Loucy (cell line): ENCODE results near the gene XPO4.

ENCODE experiments used
- H2AFZ ChIP-seq: fragments of 200-600 bp; sonication (generic); 2 replicates; pipeline ENCODE4 v1.6.0; 2016; ENCODE audit warnings: antibody characterized with exemption, mild to moderate bottlenecking, low read length, moderate library complexity
- H3F3A ChIP-seq: fragments of 200-600 bp; 2 replicates; pipeline ENCODE4 v1.6.0; 2016; ENCODE audit warnings: antibody characterized with exemption, low read depth, mild to moderate bottlenecking
- H3K27me3 ChIP-seq: fragments of 200-600 bp; sonication (generic); 2 replicates; pipeline ENCODE4 v1.6.1; 2014; ENCODE audit warnings: low read length, mild to moderate bottlenecking; ENCODE audit not compliant: insufficient read depth, poor library complexity, severe bottlenecking
- H3K36me3 ChIP-seq: fragments of 200-600 bp; sonication (generic); 2 replicates; pipeline ENCODE4 v1.6.1; 2016; ENCODE audit warnings: low read length; ENCODE audit not compliant: insufficient read depth
- H3K4me1 ChIP-seq: fragments of 200-600 bp; sonication (generic); 2 replicates; pipeline ENCODE4 v1.5.1; 2014; ENCODE audit warnings: low read length, mild to moderate bottlenecking; ENCODE audit not compliant: insufficient read depth, poor library complexity, severe bottlenecking
- H3K4me2 ChIP-seq: fragments of 200-600 bp; sonication (generic); 2 replicates; pipeline ENCODE4 v1.6.0; 2014; ENCODE audit warnings: antibody characterized with exemption, low read length, low read depth, mild to moderate bottlenecking; ENCODE audit not compliant: poor library complexity, severe bottlenecking
- H3K4me3 ChIP-seq: fragments of 200-600 bp; sonication (generic); 2 replicates; pipeline ENCODE4 v1.5.1; 2014; ENCODE audit warnings: low read length, mild to moderate bottlenecking, mixed read lengths; ENCODE audit not compliant: poor library complexity, severe bottlenecking
- H3K79me2 ChIP-seq: fragments of 200-600 bp; sonication (generic); 2 replicates; pipeline ENCODE4 v1.6.1; 2014; ENCODE audit warnings: low read length; ENCODE audit not compliant: insufficient read depth
- H3K9ac ChIP-seq: fragments of 200-600 bp; sonication (generic); 2 replicates; pipeline ENCODE4 v1.6.0; 2014; ENCODE audit warnings: mild to moderate bottlenecking, low read depth, low read length, moderate library complexity; ENCODE audit not compliant: poor library complexity, severe bottlenecking
- H3K9me2 ChIP-seq: fragments of 200-600 bp; sonication (generic); replicated peaks from 2 replicates; pipeline ENCODE4 v1.6.1; 2016; ENCODE audit warnings: low read depth, low read length, mixed read lengths
- H3K9me3 ChIP-seq: fragments of 200-600 bp; sonication (generic); 2 replicates; pipeline ENCODE4 v1.6.1; 2014; ENCODE audit warnings: mild to moderate bottlenecking, antibody characterized with exemption, low read length, low read depth; ENCODE audit not compliant: insufficient read depth
- H4K20me1 ChIP-seq: fragments of 200-600 bp; sonication (generic); 2 replicates; pipeline ENCODE4 v1.6.0; 2014; ENCODE audit warnings: antibody characterized with exemption, low read length, mild to moderate bottlenecking; ENCODE audit not compliant: insufficient read depth, poor library complexity, severe bottlenecking
- EZH2phosphoT487 ChIP-seq: fragments of 200-600 bp; IDR thresholded peaks from 2 replicates; pipeline ENCODE4 v1.6.1; 2018; ENCODE audit warnings: antibody characterized with exemption, mild to moderate bottlenecking, moderate library complexity, borderline replicate concordance
- TF ChIP-seq, protein P1 (sequence below): fragments of 200-600 bp; sonication (generic); conservative IDR thresholded peaks from 2 replicates; pipeline ENCODE4 v1.5.1; 2014; ENCODE audit warnings: mild to moderate bottlenecking, antibody characterized with exemption, low read length

The XPO4 gene

GRCh38 chr13:20728579-20729311, 173.8 kb downstream of the XPO4 start:
- Histone ChIP-seq H3K27me3 (no peaks in the 10 kb centered on the region), H3K9me2 (no peaks in the 10 kb centered on the region), H3K36me3 (no peaks in the 10 kb centered on the region), H3K9ac (no peak overlapping the region), H4K20me1 (no peaks in the 10 kb centered on the region), H3K9me3 (no peaks in the 10 kb centered on the region), H3K4me3 (no peak overlapping the region), H3F3A (no peaks in the 10 kb centered on the region), H3K4me2 (no peak overlapping the region), H3K4me1 (no peaks in the 10 kb centered on the region), H2AFZ (no peak overlapping the region), H3K79me2 (no peaks in the 10 kb centered on the region)
- TF ChIP-seq, protein P1, sequence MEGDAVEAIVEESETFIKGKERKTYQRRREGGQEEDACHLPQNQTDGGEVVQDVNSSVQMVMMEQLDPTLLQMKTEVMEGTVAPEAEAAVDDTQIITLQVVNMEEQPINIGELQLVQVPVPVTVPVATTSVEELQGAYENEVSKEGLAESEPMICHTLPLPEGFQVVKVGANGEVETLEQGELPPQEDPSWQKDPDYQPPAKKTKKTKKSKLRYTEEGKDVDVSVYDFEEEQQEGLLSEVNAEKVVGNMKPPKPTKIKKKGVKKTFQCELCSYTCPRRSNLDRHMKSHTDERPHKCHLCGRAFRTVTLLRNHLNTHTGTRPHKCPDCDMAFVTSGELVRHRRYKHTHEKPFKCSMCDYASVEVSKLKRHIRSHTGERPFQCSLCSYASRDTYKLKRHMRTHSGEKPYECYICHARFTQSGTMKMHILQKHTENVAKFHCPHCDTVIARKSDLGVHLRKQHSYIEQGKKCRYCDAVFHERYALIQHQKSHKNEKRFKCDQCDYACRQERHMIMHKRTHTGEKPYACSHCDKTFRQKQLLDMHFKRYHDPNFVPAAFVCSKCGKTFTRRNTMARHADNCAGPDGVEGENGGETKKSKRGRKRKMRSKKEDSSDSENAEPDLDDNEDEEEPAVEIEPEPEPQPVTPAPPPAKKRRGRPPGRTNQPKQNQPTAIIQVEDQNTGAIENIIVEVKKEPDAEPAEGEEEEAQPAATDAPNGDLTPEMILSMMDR, result no peak
- TF ChIP-seq EZH2phosphoT487, result no peak

- Histone ChIP-seq H4K20me1 (no peaks in the 10 kb centered on the region), H3K36me3 (no peaks in the 10 kb centered on the region), H3K9ac (no peak overlapping the region), H3K4me3 (no peak overlapping the region), H2AFZ (no peak overlapping the region), H3K79me2 (no peaks in the 10 kb centered on the region), H3K9me3 (no peaks in the 10 kb centered on the region), H3K9me2 (no peaks in the 10 kb centered on the region), H3F3A (no peaks in the 10 kb centered on the region), H3K27me3 (no peaks in the 10 kb centered on the region), H3K4me2 (no peak overlapping the region), H3K4me1 (no peaks in the 10 kb centered on the region)
- TF ChIP-seq, protein P1, result no peak
- TF ChIP-seq EZH2phosphoT487, result no peak
Measured at GRCh38 chr13:20727856-20728255, 174.7 kb downstream of the XPO4 start.
